ENCODE results near the gene LARP7.

LARP7 gene

DNA sequence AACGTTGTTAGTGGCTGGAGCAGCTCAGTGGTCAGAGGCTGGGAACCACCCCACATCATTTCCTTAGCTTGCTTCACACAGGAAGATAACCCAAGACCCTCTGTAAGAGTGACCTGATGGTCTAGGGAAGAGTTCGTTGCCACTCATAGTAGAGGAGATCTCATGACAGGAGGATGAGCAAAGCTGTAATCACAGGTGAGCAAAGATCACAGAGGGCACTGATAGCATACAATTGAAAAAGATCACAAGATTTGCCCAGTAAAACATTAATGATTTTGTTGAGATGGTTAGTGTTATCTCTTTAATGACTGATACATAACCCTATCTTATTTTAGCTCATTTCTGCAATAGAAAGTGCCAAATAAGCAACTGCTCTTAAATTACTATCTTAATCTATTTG lies 44.1 kb downstream of the LARP7 start:
- TF ChIP-seq GATA2 (IDR thresholded peaks at IDR 0.05; ENCODE audit: low read depth, low read length) (no peak), GATA3 (IDR thresholded peaks at IDR 0.05; ENCODE audit: low read depth, low read length) (no peak)

DNA sequence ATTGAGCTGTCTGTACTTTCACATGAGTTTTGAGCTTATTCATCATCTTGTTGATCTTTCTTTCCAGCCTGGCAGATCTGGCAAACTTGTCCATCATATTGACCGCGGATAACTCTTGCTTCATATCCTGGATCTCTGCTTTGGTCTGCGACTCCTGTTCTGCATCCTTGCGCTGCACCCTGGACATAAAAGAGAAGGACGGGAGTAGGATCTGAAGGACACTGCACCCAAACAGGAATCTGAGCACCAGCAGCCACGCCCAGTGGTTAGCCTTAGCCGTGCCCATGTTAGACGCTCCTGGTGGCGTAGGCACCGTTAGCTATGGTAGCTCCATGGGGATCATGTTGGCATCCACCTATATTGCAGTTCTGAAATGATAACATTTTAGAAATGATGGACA lies 56.6 kb downstream of the LARP7 start:
- TF ChIP-seq GATA3 (IDR thresholded peaks at IDR 0.05; ENCODE audit: low read depth, low read length) = no peak
- TF ChIP-seq GATA2 (IDR thresholded peaks at IDR 0.05; ENCODE audit: low read depth, low read length) = no peak

DNA sequence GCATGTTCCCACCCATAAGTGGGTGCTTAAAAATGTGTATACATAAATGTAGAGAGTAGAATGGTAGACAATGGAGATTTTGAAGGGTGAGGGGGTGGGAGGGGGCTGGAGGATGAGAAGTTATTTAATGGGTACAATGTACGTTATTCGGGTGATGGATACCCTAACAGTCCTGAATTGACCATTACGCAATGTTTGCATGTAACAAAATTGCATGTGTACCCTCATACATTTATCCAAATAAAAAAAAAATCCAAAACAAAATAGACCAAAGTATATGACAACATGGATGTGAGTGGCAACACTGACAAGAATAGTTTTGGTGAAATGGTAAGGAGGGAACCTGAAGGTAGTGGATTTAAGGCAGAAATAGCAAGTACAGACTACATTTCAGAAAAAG lies 63.7 kb downstream of the LARP7 start:
- no peak for TF ChIP-seq GATA2 (IDR thresholded peaks at IDR 0.05; ENCODE audit: low read depth, low read length)
- TF ChIP-seq GATA3 (IDR thresholded peaks at IDR 0.05; ENCODE audit: low read depth, low read length) = no peak

DNA sequence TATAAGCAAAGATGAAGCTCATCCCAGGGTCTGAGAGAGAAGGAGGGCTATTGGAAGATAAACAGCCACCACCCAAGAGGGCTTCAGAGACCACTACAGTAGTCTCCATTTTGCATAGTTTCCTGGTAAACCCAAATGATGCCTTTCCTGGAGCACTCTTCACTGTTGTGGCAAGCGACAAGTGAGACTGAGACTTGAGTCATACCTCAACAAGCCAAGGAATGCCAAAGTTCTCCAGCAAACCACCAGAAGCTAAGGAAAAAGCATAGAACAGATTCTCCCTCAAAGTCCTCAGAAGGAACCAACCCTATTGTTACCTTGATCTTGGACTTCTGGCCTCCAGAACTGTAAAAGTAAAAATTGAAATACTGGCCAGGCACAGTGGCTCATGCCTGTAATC lies 65.9 kb downstream of the LARP7 start:
- TF ChIP-seq GATA3 (IDR thresholded peaks at IDR 0.05; ENCODE audit: low read depth, low read length) (no peak), GATA2 (IDR thresholded peaks at IDR 0.05; ENCODE audit: low read depth, low read length) (no peak)

DNA sequence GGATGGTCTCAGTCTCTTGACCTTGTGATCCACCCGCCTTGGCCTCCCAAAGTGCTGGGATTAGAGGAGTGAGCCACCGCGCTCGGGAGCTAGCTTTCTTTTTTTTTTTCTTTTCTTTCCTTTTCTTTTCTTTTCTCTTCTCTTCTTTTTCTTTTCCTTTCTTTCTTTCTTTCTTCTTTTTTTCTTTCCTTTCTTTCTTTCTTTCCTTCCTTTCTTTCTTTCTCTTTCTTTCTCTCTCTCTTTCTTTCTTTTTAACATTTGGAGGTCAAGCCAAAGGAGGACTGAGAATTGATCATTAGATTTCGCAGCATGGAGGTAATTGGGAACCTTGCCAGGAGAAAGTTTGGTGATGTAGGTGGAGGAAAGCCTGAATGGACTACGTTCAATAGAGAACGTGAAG lies 67.4 kb downstream of the LARP7 start:
- TF ChIP-seq GATA3 (IDR thresholded peaks at IDR 0.05; ENCODE audit: low read depth, low read length) (no peak), GATA2 (IDR thresholded peaks at IDR 0.05; ENCODE audit: low read depth, low read length) (no peak)

DNA sequence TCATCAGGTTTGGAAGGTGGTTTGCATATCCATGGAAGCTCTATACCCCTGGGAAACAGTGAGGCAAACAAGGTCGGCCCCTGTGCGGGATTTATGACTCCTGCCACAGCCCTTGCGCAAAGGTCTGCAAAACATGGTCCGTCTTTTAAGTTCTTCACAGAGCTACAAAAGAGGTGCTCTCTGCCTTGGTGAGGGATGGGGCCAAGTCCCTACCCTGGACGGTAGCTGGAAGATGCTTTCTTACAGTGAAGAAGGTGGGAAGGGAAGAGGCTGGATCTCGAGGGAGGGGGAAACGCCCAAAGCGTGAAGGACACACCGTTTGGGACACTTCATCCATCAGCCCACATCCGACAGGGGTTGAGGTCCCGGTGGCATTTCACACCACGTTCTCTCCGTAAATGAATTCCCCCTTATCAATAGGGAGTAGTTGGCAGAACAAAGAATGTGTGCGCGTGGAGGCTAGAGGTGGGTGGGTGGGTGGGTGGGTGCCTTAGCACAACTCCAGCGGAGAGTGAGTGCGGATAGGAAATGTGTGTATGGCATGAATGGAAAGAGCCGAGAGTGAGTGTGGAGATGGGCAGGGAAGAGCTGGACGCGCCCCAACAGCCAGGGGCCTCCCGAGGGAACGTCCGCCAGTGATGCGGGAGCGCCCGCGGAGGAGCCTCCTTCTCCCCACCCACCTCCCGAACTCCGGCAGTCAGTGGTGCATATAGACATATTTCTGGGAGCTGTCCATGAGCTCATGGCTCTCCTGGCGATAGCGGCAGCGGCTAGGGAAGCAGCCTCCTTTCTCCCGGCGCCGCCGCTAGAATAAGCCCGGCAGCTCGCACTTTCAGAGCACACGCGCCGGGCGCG lies 68.3 kb downstream of the LARP7 start:
- TF ChIP-seq GATA2 (IDR thresholded peaks at IDR 0.05; ENCODE audit: low read depth, low read length) (no peak), GATA3 (IDR thresholded peaks at IDR 0.05; ENCODE audit: low read depth, low read length) (no peak)

DNA sequence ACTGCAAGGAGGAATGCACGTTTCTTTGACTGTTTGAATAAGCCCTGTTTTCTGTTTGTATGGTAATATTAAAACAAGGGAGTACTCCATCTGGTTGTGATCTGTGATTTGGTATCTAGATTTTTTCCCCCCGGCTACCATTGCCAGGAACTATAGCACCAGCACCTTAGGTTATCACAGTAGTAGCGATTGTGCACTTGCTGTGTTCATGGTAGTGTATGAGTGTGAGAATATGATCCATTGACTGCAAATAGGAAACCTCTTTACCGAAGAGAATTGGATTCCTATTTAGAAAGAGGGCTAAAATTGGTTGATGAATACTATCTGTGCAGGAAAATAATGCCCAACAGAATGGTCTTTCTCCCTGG lies 69.9 kb downstream of the LARP7 start:
- TF ChIP-seq GATA2 (IDR thresholded peaks at IDR 0.05; ENCODE audit: low read depth, low read length) = no peak
- TF ChIP-seq GATA3 (IDR thresholded peaks at IDR 0.05; ENCODE audit: low read depth, low read length) = no peak

All from SH-SY5Y (cell line).